Tracheal epithelial cell (primary cell): ENCODE data around the gene MFSD12. TPM values are rescaled to one million over a fixed set of nuclear protein-coding genes. Genes with fewer than 3 reads are reported as not detected.

Source experiments
- total RNA-seq: library from RNA; depleted of rRNA; stranded (reverse); fragments of >200 nt; gene quantifications from 2 replicates; pipeline ENCODE4 v1.2.1, GENCODE V29; 2014

The MFSD12 gene
- 75.5 and 204 TPM in 2 replicates for total RNA-seq

DNA sequence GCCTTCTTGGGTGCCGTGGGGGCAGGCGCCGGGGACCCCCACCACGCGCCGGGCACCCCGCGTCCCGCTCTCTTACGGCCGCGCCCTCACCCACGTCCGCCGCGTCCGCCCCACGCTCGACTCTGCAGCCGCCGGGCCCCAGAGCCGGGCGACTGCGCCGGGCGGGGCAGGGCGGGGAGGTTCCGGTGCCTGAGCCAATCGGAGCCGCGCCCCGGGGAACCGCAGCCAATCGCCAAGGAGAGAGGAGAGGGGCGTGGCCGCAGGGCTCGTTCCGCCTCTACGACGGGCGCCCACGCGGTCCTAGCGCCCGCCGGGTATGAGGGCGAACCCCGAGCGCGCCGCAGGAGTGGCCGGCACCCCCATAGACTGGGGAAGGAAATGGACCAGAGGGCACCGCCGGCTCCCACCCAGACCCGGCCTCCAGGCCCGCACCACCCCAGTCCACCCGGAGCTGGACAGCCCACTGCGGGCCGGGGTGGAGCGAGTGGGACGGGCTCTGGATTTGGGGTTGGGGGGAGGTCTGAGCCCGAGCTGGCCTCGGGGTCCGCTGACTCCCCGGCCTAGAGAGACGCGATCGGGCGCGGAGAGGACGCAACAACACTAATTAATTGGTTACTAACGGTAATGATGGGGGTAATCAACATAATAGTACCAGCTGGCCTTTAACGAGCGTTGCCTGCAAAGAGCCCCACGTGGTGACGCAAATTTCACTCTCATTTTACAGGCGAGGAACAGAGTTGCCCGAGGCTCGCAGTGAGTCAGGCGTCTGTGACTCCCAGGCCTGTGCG is at the start of gene MFSD12:
Gene MFSD12, minus strand, starts transcription at position 126 of the 788 bp plus-strand sequence. CDS start 183 bp downstream, outside the sequence.

DNA sequence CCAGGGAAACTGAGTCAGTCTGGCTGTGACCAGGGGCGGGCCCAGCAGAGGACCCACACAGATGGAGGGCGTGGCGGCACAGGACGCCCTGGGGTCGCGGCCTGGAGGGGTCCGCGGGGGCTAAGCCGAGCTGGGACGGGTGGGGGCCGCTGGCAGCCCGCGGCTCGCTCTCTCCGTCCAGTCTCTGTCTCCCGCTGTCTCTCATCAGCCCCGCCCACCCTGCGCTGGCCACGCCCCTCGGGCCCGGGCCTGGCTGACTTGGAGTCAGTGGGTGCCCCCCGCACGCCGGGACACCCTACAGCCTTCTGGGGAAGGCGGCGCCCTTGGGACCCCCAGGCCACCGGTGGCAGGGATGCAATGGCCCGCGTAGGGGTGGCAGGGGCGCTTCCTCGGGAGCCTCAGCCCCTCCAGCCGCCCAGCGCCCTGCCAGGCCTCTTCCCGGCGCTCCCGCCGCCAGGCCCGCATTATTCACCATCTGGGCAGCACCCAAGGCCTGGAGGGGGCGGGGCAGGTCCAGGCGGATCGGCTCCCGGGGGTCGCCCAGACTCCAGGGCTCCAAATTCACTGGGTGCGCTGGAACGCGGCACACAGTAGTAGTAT is 49.4 kb upstream of the MFSD12 start, which contains the start of gene TBXA2R:
Gene TBXA2R, minus strand, starts transcription at position 186 of the 600 bp plus-strand sequence. CDS start 6,241 bp downstream, outside the sequence.

DNA sequence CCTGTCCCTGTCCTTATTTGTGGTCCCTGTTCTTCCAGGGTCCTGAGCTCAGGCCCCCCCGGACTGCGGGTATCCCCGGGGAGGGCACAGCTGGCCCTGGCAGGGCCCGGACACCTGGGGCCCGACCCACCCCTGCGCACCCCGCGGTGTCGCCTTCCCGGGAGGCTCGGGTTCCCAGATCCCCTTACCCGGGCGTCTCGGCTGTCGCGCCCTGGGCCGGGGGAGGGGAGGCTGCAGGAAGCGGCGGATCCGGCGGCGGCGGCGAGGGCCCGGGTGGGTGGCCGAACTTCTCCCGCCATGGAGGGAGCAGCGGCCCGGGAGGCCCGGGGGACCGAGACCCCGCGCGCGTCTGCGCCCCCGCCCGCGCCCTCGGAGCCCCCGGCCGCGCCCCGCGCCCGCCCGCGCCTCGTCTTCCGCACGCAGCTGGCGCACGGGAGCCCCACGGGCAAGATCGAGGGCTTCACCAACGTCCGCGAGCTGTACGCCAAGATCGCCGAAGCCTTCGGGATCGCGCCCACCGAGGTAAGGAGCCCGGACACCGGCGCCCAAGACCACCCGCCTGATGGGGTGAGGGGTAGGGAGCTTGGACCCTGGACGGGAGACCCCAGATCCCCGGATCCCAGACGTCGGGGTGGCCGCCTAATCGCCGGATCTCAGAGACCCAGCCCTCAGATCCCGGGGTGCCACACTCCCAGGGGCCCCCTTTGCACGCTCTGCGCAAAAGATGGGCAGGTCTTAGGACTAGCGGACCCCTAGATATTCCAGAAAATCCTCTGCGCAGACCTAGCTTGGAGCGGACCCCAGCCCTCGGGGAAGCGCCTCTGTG is 28.1 kb upstream of the MFSD12 start, which contains the start of gene GIPC3:
Gene GIPC3, plus strand, starts transcription at position 178 of the 826 bp plus-strand sequence. Its CDS starts 120 bp downstream, at position 298.

DNA sequence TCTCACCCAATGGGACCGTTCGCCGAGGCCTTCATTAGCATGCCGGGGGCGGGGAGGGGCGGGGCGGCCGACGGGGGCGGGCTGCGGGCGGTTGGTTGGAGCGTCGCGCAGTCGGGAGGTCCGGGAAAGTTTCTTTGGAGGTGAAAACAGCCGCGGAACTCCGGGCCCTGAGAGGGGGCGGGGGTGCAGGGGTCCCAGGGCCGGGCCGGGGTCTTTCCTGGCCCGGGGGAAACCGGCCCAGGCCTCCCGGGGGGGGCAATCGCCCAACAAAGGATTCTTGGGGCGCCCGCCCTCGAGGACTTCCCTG is 15.4 kb upstream of the MFSD12 start, which contains the start of gene HMG20B:
Gene HMG20B, plus strand, starts transcription at position 90 of the 307 bp plus-strand sequence. CDS start 366 bp downstream, outside the sequence.

DNA sequence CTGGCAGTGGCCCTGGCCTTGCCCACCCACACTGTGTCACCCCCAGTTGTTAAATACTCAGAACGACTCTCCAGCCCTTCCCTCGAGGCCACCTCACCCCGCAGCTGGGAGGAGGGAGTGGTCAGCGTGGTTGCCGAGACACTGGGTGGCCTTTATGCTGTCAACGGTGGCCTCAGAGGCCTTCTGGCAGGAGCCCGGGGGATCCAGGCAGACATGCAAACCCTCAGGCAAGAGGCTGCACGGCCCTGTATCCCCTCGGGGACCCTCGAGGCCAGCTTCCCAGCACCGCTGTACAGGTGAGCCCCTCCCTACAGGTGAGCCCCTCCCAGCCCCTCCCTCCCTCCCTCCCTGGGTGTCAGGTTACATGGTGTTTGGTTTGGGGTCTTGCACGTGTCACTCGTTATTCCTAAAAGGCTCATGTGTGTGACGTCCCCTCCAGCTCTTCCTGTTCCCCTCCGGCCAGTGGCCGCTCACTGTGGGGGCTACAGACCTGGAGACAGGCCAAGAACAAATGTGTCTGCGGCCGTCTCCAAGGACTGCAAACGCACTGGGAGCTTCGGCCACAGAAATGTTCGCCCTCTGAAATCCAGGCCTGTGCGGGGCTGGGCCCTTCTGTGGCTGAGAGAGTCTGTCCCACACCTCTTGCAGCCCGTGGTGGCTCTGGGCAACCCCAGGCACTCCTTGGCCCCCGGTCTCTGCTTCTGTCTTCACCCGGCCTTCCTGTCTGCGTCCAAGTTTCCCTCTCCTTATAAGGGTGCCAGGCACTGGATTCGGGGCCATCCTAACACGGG is 18.2 kb downstream of the MFSD12 start, which contains the start of gene TEKTIP1:
Gene TEKTIP1, plus strand, starts transcription at position 210 of the 791 bp plus-strand sequence. Its CDS starts 4 bp downstream, at position 214.

DNA sequence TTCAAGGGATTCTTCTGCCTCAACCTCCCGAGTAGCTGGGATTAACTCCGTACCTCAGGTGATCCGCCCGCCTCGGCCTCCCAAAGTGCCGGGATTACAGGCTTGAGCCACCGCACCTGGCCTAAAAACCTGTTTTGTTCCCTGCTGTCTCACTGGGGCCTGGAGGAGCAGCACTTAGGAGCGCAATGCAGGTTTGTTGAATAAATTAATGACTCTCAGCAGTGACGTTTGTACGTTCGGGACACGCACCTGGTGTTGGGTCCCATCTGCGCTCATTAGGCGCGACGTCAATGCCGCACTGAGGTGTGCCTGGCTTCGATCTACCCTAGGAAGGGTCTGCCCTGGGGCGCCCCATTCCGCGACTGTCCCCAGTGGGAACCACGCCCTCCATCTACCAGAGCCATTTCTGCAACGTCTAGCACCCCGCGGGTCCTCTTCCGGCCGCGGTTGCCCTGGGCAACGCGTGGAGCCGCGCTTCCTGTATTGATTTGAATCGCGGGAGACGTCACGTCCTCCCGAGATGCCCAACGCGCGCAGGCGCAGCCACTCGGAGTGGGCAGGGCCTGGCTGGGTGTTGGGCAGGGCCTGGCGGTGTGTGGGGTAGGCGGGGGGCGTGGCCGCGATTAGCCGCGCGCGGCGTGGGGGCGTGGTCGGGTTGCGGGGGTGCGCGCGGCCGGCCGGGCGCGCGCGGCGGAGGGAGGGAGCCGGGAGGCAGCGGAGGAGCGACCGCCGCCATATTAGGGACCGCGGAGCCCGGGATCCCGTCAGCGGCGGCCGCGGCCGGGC is 51.6 kb downstream of the MFSD12 start, which contains the start of gene FZR1:
Gene FZR1, plus strand, starts transcription at position 714 of the 786 bp plus-strand sequence. CDS start 16,679 bp downstream, outside the sequence.

DNA sequence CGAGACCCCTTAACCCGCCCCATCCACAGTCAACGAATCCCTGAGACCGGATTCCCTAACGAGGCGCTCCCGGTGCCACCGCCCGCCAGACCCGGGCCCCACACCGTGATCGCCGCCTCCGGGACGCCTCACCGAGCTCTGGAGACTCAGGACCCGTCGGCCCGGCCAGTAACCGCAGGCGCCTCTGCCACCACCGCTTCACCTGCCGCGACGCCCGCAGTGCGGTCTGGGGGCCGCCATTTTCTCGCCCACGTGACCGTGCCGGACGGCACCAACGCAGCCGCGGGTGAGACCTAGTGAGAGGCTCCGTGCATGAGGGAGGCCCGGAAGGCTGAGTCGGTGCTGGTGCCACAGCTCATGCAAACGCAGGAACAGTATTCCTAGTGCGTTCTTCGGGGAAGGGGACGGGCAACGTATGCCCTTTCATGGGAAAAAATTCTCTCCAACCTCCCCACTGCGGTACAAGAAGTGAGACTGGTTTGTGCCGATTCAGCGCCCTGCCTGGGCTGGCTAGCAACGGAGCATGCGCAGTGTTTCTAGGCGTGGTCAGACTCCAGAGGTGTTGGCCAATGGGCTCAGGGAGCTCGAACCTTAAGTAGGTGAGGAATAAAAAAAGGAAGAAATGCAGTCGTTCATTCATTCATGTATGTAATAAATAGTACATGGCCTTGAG is 56.8 kb downstream of the MFSD12 start, which contains the start of gene DOHH:
Gene DOHH, minus strand, starts transcription at position 246 of the 673 bp plus-strand sequence. CDS start 3,860 bp downstream, outside the sequence.

Other genes with a start within 250 kb of the MFSD12 start
- 18.6 and 30.5 TPM in 2 replicates for gene NFIC, start 191.0 kb downstream of the MFSD12 start, total RNA-seq
- gene SMIM24, start 77.1 kb downstream of the MFSD12 start, total RNA-seq = 0.24 TPM in 1 of 2 replicates, not detected in the other
- 0.72 TPM in 1 of 2 replicates, not detected in the other for gene SMIM44, start 74.1 kb downstream of the MFSD12 start, total RNA-seq
- 14.5 and 16.2 TPM in 2 replicates for gene DOHH, start 56.9 kb downstream of the MFSD12 start, total RNA-seq
- 22.8 and 52.3 TPM in 2 replicates for gene FZR1, start 51.3 kb downstream of the MFSD12 start, total RNA-seq
- gene TEKTIP1, start 18.4 kb downstream of the MFSD12 start, total RNA-seq = not detected in 2 replicates
- gene HMG20B, start 15.4 kb upstream of the MFSD12 start, total RNA-seq = 51.8 and 87.7 TPM in 2 replicates
- gene GIPC3, start 27.9 kb upstream of the MFSD12 start, total RNA-seq = not detected in 2 replicates
- gene TBXA2R, start 49.3 kb upstream of the MFSD12 start, total RNA-seq = 0.24 TPM in 1 of 2 replicates, not detected in the other
- 29.0 and 29.6 TPM in 2 replicates for gene CACTIN, start 69.2 kb upstream of the MFSD12 start, total RNA-seq
- 7.2 and 10.8 TPM in 2 replicates for gene PIP5K1C, start 142.9 kb upstream of the MFSD12 start, total RNA-seq
- gene TJP3, start 150.8 kb upstream of the MFSD12 start, total RNA-seq = 2.3 and 5.1 TPM in 2 replicates
- gene APBA3, start 204.1 kb upstream of the MFSD12 start, total RNA-seq = 31.1 and 33.5 TPM in 2 replicates
- gene MRPL54, start 205.1 kb upstream of the MFSD12 start, total RNA-seq = 47.7 and 64.8 TPM in 2 replicates
- gene RAX2, start 214.6 kb upstream of the MFSD12 start, total RNA-seq = under 0.01 TPM in 1 of 2 replicates, not detected in the other
- 1.7 TPM in 1 of 2 replicates, not detected in the other for gene MATK, start 228.8 kb upstream of the MFSD12 start, total RNA-seq